HT-29 (cell line): ENCODE measurements around the gene REL. TPM values are rescaled to one million over a fixed set of nuclear protein-coding genes. Genes with fewer than 3 reads are reported as not detected.
"Not testable (repeated sequence)": the region's sequence is repeated elsewhere in the genome, so short reads cannot be mapped to it uniquely, and the experiment has no call there.

Experiments used
- DNase-seq: peaks from one replicate; pipeline ENCODE4 v3.0.0-alpha.2; 2015; ENCODE audit warnings: low spot score
- total RNA-seq: library from RNA; depleted of rRNA; stranded (reverse); fragments of >200 nt; shearing (Covaris generic); gene quantifications from 2 replicates; pipeline ENCODE4 v1.2.3, GENCODE V29; 2014; rRNA removed

The REL gene
- total RNA-seq = 6.5 and 6.6 TPM in 2 replicates

DNA sequence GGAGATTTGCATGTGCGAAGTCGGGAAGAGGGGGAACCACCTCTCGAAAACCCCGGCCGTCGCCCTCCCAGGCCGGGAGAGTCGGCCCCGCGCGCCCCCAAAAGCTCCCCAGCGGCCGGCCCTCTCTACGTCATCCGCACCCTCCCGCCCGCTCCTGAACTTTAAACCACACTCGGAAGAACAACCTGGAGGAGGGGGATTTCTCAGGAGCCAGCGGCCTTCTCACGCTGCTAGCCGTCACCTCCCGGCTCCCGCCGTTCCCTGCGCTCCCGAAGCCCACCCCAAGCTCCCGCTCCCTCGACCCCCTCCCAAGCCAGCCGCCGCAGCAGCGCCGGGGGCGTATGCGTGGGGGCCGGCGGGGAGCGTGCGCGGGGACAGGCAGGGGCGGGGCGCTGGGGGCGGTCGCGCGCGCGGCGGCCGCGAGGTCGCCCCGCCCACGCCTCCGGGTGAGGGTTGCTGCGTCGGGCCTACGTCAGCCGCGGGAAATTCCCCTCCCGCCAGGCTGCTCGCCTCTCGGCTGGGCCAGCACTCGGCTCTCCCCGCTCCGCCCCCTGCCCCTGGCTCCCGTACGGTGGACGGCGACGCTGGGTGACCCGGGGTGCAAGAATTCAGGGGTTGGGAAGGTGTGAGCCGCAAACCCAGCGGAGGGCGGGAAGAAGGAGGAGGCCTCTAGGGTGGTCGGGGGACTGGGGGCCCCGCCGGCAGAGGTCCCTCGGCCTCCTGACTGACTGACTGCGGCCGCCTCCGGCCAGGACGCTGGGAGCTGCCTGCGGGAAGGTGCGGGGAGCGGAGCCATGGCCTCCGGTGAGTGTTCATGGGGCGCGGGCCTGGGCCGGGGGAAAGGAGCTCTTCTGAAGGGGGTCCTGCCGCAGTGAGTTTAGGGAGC, at the start of gene REL:
Gene REL, plus strand, starts transcription at position 528 of the 886 bp plus-strand sequence. Its CDS starts 267 bp downstream, at position 795.
- DNase-seq = peak; percentile 92

DNA sequence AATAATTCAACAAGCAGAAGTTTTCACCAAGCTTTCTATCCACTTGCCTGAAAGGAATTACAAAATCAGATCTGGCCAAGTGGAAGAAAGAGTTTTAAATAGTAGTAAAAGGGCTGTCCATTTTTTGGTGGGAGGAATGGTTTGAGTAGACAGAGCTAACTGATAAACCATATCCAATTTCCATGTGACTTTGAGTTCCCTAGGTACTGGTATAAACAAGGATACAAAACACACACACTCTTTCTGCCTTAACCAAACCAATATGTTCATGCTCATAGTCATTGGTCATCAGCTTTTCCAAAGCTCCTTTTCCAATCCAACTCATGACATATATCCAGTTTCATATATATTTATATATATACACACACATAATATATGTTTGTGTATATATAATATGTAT, 49.5 kb upstream of the REL start:
- no peak for DNase-seq

- no peak for DNase-seq
Measured at GRCh38 chr2:60832621-60833020, 48.8 kb upstream of the REL start.

DNA sequence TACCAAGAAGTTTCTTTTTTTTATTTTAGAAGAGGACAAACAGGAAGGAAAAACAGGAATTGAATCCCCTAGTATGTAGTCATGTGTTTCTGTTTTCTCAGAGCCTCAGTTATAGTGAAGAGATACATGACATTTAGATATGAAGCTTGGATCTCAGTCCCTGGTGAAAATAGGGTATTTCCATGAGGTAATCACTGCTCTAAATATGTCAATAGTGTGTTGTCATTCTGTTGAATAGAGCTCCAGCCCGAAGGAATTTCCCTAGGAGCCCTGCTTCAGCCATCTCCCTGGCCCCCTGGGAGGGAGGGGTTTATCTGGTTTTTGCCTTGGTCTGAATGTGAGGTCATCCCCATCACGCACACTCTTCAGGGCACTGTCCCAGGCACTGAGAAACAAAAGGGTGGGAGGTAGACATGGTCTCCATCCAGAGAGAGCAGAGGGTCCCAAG, 47.1 kb upstream of the REL start:
- DNase-seq = no peak

DNA sequence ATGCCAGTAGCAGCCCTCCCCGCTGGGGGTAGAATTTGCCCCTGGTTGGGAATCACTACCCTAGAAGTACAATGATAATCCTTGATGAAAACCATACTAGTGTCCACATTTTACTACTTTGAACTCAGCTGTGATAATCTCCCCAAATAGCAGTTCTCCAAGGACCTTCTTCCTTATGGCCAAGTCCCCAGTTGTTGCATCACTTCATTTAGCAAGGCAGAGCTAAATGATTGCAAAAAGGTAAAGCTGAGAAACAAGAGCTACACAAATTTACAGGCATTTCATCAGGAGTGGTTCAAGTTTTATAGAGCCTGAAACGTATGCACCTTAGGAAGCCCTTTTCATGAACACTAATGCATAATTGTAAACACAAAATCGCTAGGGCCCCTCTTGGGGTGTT, 44.9 kb upstream of the REL start:
- no peak for DNase-seq

DNA sequence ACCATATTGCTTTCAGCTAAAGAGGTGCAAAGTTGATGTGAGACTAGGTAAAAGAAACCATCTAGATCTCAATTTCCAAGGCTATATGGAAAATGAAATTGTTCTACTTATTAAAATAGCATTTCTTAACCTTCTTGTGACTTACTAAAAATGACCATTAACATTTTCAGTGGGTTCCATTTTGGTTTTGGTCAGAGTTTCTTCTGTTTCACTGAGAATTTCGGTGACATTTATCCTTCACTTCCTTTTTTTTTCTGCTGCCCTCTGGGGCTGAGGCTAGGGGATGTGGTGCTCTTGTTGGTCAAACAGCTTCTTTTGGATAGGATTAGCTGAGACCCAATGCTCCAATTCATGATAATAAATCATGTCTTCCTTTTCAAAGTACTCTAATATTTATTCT, 44.3 kb upstream of the REL start:
- DNase-seq = no peak

- no peak for DNase-seq
Measured at GRCh38 chr2:60838481-60838880, 42.9 kb upstream of the REL start.

GRCh38 chr2:60839126-60839813, 42.1 kb upstream of the REL start:
- no peak for DNase-seq

- DNase-seq = no peak
Measured at GRCh38 chr2:60840880-60841279, 40.5 kb upstream of the REL start.

GRCh38 chr2:60843006-60843405, 38.4 kb upstream of the REL start:
- no peak for DNase-seq

GRCh38 chr2:60844105-60844504, 37.3 kb upstream of the REL start:
- no peak for DNase-seq

GRCh38 chr2:60847854-60848253, 33.5 kb upstream of the REL start:
- DNase-seq = no peak

DNA sequence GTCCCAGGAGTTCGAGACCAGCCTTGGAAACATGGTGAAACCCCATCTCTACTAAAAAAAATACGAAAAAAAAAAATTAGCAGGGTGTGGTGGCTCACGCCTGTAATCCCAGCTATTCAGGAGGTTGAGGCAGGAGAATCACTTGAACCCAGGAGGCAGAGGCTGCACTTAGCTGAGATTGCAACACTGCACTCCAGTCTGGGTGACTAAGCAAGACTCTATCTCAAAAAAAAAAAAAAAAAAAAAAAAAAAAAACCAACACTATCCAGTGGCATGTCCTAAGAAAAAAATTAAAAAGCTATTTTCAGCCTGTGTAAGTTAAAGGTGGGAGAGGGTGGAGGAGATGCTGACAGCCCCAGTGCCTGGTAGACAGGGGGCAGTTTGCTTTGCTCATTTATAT, 32.2 kb upstream of the REL start:
- DNase-seq = no peak

DNA sequence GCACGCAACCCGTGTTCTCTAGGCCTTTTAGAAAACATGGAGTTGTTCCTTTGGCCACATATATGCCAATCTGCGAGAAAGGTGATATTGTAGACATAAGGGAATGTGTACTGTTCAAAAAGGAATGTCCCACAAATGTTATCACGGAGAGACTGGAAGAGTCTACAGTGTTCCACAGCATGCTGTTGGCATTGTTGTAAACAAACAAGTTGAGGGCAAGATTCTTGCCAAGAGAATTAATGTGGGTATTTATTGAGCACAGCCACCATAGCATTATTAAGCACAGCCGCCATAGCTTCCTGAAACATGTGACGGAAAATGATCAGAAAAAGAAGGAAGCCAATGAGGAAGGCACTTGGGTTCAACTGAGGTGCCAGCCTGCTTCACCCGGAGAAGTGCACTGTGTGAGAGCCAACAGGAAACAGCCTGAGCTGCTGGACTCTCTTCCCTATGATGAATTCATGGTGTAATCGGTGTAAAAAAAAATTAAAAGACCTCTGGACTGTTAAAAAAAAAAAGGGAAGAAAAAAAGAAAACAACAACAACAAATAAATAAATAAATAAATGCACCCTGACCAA, 29.0 kb upstream of the REL start:
- no peak for DNase-seq

DNA sequence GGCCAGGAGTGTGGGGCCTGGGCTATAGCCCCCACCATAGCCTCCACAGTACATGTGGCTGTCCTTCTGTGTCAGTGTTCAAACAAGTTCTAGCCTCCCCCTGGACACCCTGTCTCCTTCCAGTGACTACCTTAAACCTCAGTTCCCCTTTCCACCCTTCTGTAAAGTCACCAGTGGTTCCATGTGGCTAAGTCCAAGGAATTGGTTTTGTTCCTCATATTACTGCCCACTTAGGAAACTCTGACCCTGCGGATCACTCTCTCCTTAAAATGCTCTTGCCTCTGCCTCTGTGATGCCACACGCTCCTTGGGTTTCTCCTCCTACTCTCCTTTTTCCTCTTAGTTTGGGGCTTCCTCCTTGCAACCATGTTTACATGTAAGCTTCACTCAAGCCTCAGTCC, 27.8 kb upstream of the REL start:
- no peak for DNase-seq

DNA sequence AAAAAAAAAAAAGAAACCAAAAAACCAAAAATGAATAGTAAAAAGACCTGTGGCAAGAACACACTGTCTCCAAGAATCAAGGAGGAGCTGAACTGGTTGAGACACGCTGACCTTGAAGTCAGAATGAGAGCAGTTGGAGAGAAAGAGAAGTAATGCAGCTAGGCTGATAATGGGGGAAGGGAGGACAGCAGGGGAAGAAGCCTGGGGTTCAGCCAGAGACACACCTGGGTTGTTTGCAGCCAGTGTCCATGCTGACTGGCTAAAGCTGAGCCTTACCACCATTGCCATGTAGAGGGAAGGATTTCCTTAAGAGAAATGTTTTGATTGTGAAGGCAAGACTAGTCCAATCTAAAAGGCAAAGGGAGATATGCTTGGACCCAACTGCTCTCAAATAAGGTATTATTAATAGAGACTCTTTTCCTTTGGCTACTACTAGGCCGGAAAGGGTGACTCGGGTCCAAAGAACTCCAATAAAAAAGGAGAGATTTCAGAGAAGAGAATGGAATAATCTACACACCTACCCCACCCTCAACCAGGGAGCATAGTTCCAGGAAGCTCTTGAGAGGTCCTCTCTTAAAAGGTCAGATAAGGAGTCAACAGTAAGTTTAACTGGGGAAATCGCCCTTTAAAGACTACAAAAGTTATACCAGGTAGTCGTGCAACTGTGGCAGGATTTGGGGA, 25.2 kb upstream of the REL start:
- DNase-seq = no peak

DNA sequence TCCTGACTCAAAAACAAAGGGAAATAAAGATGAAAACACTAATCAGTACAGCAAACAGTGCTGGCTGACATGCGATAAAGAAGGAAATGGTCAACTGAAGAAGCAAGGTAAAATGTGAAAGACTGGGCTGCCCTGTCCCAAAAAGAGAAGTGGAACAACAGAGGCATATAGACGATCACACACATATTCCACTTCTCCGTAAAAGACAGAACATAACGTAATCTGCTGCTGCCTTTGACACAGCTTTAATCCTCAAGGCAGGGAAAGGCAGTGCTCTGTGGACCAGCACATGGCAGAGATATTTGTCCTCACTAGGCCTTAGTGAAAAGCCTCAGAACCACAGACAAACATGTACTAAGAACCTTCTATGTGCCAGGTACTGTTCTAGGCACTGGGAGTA, 24.3 kb upstream of the REL start:
- no peak for DNase-seq

DNA sequence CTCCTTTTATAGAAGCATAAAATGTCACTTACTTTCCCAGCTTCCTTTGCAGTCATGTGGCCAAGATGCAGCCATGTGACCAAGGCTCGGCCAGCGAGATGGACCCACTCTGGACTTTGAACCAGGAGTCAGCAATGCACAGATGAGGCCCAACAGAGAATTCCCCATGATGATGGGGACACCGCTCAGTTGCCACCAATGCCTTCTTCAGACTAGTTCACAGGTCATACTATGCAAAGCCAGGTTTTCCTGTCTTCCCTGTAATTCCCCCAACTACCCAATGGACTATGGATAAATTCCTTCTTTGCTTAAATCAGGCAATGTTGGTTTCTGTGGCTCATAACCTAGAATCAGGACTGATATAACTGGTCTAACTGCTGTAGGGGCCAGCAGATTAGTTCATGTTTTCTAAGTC, 22.5 kb upstream of the REL start:
- peak; percentile 31 for DNase-seq

DNA sequence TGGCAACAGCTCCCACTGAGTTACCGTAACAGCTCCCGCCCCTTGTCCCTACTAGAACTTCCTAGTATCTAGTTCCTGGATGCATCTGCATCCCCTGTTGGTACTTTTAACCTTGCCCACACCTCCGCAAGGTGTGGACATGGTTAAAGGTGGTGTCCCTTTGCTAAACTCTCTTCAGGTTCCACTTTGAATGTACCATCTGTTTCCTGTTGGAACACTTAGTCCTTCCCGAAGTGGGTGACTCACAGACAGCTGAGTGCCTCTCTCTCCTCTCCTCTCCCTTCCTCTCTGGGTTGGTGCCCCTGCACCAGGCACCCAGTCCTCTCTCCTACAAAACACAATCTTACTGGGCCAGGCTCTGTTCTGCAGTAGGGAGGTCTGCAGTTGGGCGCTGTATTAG, 19.6 kb upstream of the REL start:
- DNase-seq = no peak

- DNase-seq = no peak
Measured at GRCh38 chr2:60862642-60863041, 18.7 kb upstream of the REL start.

- not testable (repeated sequence) for DNase-seq
Measured at GRCh38 chr2:60865361-60865760, 16.0 kb upstream of the REL start.

DNA sequence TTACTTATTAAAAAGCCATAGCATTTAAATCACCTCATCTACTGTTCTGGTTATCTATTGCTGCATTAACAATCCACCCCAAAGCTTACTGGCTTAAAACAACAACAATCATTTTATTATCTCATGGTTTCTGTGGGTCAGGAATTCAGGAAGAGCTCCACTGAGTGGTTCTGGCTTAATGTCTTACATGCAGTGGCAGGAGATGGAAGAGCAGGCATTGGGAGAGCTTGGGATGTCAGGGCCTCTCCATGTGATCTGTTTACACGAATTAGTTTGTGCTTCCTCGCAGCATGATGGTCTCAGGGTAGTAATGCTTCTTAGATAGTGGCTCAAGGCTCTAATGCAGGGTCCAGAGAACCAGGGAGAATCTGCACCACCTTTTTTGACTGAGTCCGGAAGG, 14.4 kb upstream of the REL start:
- no peak for DNase-seq
